ENCODE data around the gene C2CD4D.

Gene C2CD4D

GRCh38 chr1:151819976-151820623 is 19.5 kb downstream of the C2CD4D start:
- TF ChIP-seq ZNF274 (IDR thresholded peaks at IDR 0.05; ENCODE audit: low read depth, low read length): no peak
- H3K4me3 ChIP-seq (ENCODE audit: low read length): no peak overlapping the region

DNA sequence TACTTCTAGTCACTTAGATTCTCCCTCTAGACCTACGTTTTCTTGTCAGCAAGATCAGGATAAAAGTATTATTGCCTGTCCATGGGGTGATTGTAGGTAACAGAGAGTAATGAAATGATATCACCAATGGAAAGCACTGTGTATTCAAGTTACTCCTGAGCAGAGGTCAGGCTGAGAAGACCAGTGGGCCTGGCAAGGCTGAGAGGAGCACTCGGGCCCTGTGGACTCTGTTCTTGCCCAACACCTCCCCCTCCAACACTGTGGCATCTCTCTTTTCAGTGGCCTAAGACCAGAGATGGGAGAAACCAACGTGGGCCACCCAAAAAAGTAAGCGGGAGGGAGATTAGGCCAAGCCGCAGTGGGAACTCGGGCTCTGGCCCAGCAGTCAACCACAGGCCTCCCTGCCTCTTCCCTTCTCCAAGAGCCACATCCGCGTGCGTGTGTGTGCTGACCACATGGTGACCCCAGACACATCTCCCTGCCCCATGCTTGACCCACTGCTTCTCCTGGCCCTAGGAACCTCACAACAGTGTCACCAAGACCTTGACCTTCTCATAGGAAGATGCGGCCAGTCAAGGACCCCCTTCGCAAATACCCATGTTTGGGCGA is 20.3 kb downstream of the C2CD4D start:
- TF ChIP-seq ZNF274 (IDR thresholded peaks at IDR 0.05; ENCODE audit: low read depth, low read length): no peak
- no peak overlapping the region for H3K4me3 ChIP-seq (ENCODE audit: low read length)

GRCh38 chr1:151817353-151817730 is 22.3 kb downstream of the C2CD4D start:
- no peak for TF ChIP-seq ZNF274 (IDR thresholded peaks at IDR 0.05; ENCODE audit: low read depth, low read length)
- H3K4me3 ChIP-seq (ENCODE audit: low read length): no peak overlapping the region

GRCh38 chr1:151816548-151817352 is 22.9 kb downstream of the C2CD4D start:
- no peak overlapping the region for H3K4me3 ChIP-seq (ENCODE audit: low read length)

GRCh38 chr1:151815716-151816327 is 23.8 kb downstream of the C2CD4D start:
- no peak overlapping the region for H3K4me3 ChIP-seq (ENCODE audit: low read length)
- TF ChIP-seq ZNF274 (IDR thresholded peaks at IDR 0.05; ENCODE audit: low read depth, low read length): no peak

More at GRCh38 chr1:151816548-151817352, 22.9 kb downstream of the C2CD4D start:
- no peak for TF ChIP-seq ZNF274 (IDR thresholded peaks at IDR 0.05; ENCODE audit: low read depth, low read length)

DNA sequence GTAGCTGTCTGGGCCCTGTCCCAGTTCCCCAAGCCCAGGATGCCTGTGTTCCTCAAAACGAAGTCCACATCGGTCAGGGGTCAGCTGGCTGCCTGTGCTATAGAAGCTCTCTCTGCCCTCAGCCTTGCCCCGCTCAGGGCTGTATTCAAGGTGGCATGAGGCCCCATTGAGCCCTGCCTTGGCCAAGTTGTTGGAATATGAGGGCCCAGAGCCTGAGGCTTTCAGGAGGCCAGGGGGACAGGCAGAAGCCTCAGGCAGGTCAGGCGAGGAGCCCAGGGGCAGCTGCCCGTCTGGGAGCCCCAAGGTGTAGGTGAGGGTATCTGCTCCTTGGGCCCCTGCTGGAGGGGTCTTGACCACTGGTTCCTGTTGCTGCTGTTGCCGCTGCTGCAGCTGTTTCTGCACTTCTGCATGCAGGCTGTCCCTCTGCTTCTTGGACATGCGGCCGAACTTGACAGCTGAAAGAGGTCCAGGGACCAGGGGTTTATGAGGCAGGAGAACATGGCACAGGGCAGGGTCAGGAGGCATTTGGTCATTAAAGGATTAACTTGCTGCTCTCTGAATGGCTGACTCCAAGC is 24.6 kb downstream of the C2CD4D start:
- H3K4me3 ChIP-seq (ENCODE audit: low read length): no peak overlapping the region
- no peak for TF ChIP-seq ZNF274 (IDR thresholded peaks at IDR 0.05; ENCODE audit: low read depth, low read length)

DNA sequence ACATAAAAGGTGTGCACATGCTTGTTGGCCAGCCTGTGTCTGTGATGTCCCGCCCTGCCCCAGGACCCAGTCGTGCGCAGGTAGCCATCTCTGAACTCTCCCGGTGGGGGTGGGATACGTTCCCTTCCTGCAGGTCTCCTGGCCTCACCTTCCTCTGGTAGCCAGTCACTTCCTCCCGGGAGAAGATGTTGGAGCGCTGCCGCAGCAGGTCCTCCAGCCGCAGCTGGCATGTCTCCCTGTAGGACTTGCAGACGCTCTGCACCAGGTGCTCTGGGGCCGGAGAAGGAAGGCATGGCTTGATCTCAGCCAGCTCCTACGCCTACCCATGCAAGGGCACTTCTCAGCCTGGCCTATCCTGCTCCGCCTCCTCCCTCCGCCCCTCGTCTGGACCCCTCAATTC is 25.2 kb downstream of the C2CD4D start:
- no peak for TF ChIP-seq ZNF274 (IDR thresholded peaks at IDR 0.05; ENCODE audit: low read depth, low read length)

DNA sequence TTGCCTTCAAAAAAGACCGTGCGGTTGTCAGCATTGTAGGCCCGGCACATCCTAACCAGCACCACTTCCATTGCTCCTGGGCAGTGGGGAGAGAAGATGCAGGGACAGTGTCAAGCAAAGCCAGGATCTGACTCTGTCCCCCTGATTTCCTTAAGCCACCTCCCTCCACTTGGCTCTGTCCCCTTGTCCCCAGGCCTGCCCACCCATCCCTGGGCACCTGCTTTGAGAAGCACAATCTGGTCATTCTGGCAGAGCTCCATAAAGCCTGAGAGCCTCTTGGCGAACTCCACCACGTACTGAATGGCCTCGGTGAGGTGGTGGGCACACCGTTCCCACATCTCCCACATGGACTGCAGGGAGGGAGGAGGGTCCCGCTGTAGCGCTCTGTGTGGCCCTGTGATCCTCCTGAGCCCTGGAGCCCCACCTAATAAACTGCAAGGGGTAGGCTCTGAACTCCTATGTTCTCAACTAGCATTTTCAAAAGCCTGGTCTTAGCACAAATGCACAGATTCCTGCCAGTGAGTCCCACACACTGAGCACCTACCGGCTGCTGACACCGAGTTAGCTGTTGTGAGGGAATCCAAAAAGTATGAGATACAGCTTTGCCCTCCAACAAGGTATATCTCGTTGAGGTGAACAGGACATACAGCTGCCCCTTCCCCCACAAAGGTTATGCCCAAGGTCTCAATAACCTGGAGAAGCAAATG is 26.2 kb downstream of the C2CD4D start:
- H3K4me3 ChIP-seq (ENCODE audit: low read length): no peak overlapping the region
- TF ChIP-seq ZNF274 (IDR thresholded peaks at IDR 0.05; ENCODE audit: low read depth, low read length): no peak

More for the DNA sequence above, 25.2 kb downstream of the C2CD4D start:
- no peak overlapping the region for H3K4me3 ChIP-seq (ENCODE audit: low read length)

DNA sequence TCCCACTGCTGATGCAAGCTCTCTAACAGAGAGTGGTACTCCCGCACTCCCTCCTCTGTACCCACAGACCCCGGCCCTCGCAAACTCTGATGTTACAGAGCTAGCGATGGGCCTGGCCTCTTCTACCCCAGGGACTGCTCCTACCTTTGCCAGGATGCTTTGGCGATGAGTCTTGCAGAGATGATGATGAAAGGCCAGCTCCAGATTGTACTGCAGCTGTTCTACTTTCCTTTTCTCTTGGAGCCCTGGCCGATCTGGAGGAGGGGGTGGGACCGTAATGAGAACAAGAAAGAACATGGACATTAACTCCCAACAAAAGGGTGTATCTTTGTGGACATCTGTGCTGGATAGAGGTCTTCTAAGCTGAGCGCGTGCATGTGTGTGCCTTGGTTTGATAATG is 28.4 kb downstream of the C2CD4D start:
- H3K4me3 ChIP-seq (ENCODE audit: low read length): no peak overlapping the region
- no peak for TF ChIP-seq ZNF274 (IDR thresholded peaks at IDR 0.05; ENCODE audit: low read depth, low read length)

- H3K4me3 ChIP-seq (ENCODE audit: low read length): no peak overlapping the region
- no peak for TF ChIP-seq ZNF274 (IDR thresholded peaks at IDR 0.05; ENCODE audit: low read depth, low read length)
Observed at GRCh38 chr1:151809985-151810556, 29.5 kb downstream of the C2CD4D start.

- TF ChIP-seq ZNF274 (IDR thresholded peaks at IDR 0.05; ENCODE audit: low read depth, low read length): no peak
- H3K4me3 ChIP-seq (ENCODE audit: low read length): no peak overlapping the region
Observed at GRCh38 chr1:151809290-151809984, 30.2 kb downstream of the C2CD4D start.

GRCh38 chr1:151807766-151808165 is 31.9 kb downstream of the C2CD4D start:
- TF ChIP-seq ZNF274 (IDR thresholded peaks at IDR 0.05; ENCODE audit: low read depth, low read length): no peak
- no peak overlapping the region for H3K4me3 ChIP-seq (ENCODE audit: low read length)

GRCh38 chr1:151807131-151807530 is 32.5 kb downstream of the C2CD4D start:
- no peak for TF ChIP-seq ZNF274 (IDR thresholded peaks at IDR 0.05; ENCODE audit: low read depth, low read length)
- H3K4me3 ChIP-seq (ENCODE audit: low read length): no peak overlapping the region
